DMS79 treated with DMSO at 0.1 percent for 48 hours (cell line): Measurements from ENCODE around the gene TMEM9.

Experiments used
- DNase-seq: peaks from one replicate; lab custom pipeline; 2025; lab: John Stamatoyannopoulos, UW

Gene TMEM9

GRCh38 chr1:201145132-201145531, 9.1 kb downstream of the TMEM9 start:
- no peak for DNase-seq

- DNase-seq: no peak
These were observed 9.6 kb downstream of the TMEM9 start for GRCh38 chr1:201144701-201145100.

GRCh38 chr1:201143726-201144635, 10.3 kb downstream of the TMEM9 start:
- DNase-seq: no peak

- DNase-seq: no peak
These were observed 11.2 kb downstream of the TMEM9 start for GRCh38 chr1:201142849-201143725.

GRCh38 chr1:201142011-201142848, 12.0 kb downstream of the TMEM9 start:
- no peak for DNase-seq

- no peak for DNase-seq
These were observed 12.9 kb downstream of the TMEM9 start for GRCh38 chr1:201141418-201141817.

- DNase-seq: no peak
These were observed 13.4 kb downstream of the TMEM9 start for GRCh38 chr1:201140941-201141260.

GRCh38 chr1:201140235-201140940, 13.9 kb downstream of the TMEM9 start:
- DNase-seq: no peak

GRCh38 chr1:201139756-201140155, 14.5 kb downstream of the TMEM9 start:
- no peak for DNase-seq

- no peak for DNase-seq
These were observed 15.0 kb downstream of the TMEM9 start for GRCh38 chr1:201139306-201139705.

GRCh38 chr1:201138311-201138840, 15.9 kb downstream of the TMEM9 start:
- DNase-seq: no peak

GRCh38 chr1:201137579-201138310, 16.5 kb downstream of the TMEM9 start:
- no peak for DNase-seq

- no peak for DNase-seq
These were observed 17.3 kb downstream of the TMEM9 start for GRCh38 chr1:201137024-201137392.

- DNase-seq: no peak
These were observed 17.8 kb downstream of the TMEM9 start for GRCh38 chr1:201136355-201137023.

- no peak for DNase-seq
These were observed 19.9 kb downstream of the TMEM9 start for GRCh38 chr1:201134405-201134804.

- DNase-seq: no peak
These were observed 22.9 kb downstream of the TMEM9 start for GRCh38 chr1:201131398-201131797.

GRCh38 chr1:201128962-201129361, 25.3 kb downstream of the TMEM9 start:
- no peak for DNase-seq

GRCh38 chr1:201128476-201128875, 25.8 kb downstream of the TMEM9 start:
- DNase-seq: no peak

GRCh38 chr1:201127755-201128455, 26.4 kb downstream of the TMEM9 start:
- DNase-seq: peak; percentile 11
